ENCODE data around the gene CADM1.

- TF ChIP-seq CTCF (conservative IDR thresholded peaks at IDR 0.05; ENCODE audit: low read depth, low read length) (no peak), EZH2 (IDR thresholded peaks at IDR 0.05; ENCODE audit: borderline replicate concordance, low read depth, low read length, poor library complexity, severe bottlenecking) (no peak)
Observed at GRCh38 chr11:115135936-115136335, 368.3 kb downstream of the CADM1 start.
